Activated CD4-positive, alpha-beta T cell treated with anti-CD3 and anti-CD28 coated beads, Interleukin-2, amount 10 ng/mL, durations not matched to agents 7 days and 5 days (primary cell): ENCODE data around the gene TRPV6. TPM values are rescaled to one million over a fixed set of nuclear protein-coding genes. Genes with fewer than 3 reads are reported as not detected.

Experiments used
- CTCF ChIA-PET: fragments of 350-600 bp; sonication (Branson Sonifier 250); formaldehyde crosslinking; loops from one replicate; lab custom pipeline; 2021; ENCODE audit warnings: antibody characterized with exemption; lab: Charles Lee
- POLR2A ChIA-PET: fragments of 350-600 bp; sonication (Branson Sonifier 250); formaldehyde crosslinking; loops from one replicate; lab custom pipeline; 2021; ENCODE audit warnings: antibody characterized with exemption; lab: Charles Lee
- DNase-seq: peaks from one replicate; pipeline ENCODE4 v3.0.0-alpha.2; 2020
- H3K27ac Mint-ChIP-seq: one replicate; pipeline ENCODE4 v1.8.0; 2021; ENCODE audit warnings: mild to moderate bottlenecking, moderate library complexity, mixed read lengths
- H3K27me3 Mint-ChIP-seq: one replicate; pipeline ENCODE4 v1.8.0; 2021; ENCODE audit warnings: mixed read lengths
- H3K36me3 Mint-ChIP-seq: one replicate; pipeline ENCODE4 v1.8.0; 2021; ENCODE audit warnings: low read depth, mixed read lengths
- H3K4me1 Mint-ChIP-seq: one replicate; pipeline ENCODE4 v1.8.0; 2021; ENCODE audit warnings: mixed read lengths
- H3K4me3 Mint-ChIP-seq: one replicate; pipeline ENCODE4 v1.8.0; 2021; ENCODE audit warnings: mild to moderate bottlenecking, moderate library complexity, mixed read lengths
- H3K9me3 Mint-ChIP-seq: one replicate; pipeline ENCODE4 v1.8.0; 2021; ENCODE audit warnings: mixed read lengths
- total RNA-seq, 2 experiments: library from RNA; stranded (reverse); gene quantifications; one replicate each; pipeline ENCODE4 v1.2.3, GENCODE V29; 2021

Gene TRPV6
- total RNA-seq, 2 experiments from 2014 or later: 0.07 TPM; not detected in 1

DNA sequence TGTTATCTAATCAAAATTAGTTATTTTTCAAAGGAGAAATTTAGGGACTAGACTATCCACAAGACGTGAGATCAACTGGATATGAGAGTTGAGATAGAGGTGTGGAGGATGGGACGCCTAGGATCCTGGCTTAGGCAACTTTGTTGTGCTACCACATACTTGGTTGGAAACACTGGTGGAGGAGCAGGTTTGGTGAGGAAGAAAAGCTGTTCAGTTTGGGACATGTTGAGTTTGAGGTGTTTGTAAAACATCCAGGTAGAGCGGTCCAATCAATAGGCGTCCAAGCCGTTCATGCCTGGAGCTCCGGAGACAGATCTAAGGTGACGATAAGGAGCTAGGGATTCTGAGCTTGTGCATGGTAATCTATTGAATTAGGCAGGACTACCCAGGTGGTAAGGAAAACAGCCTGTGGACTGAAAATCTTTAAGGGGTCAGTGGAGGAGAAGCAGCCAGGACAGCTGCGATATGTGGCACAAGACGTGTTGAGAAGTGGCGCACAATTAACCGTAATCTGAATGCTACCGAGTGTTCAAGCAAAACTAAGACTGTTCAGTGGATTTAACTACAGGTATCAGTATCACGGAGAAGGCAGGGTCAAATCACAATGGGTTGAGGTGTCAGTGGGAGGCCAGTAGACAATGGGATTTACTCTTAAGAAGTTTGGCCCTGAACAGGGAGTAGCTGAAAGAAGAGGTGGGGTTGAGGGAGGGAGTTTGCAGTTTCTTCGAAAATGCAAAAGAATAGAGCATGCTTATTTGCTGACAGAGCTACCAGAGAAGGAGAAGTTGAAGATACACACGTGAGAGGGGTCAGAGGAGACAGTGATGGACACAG lies 16.1 kb upstream of the TRPV6 start:
- Mint-ChIP-seq H3K36me3 (no peaks in the 10 kb centered on the region), H3K27ac (no peak overlapping the region), H3K4me1 (no peaks in the 10 kb centered on the region), H3K27me3 (peaks cover 7% of the 10 kb centered on the region), H3K4me3 (no peak overlapping the region), H3K9me3 (no peaks in the 10 kb centered on the region)
- DNase-seq: no peak
- ChIA-PET CTCF (interaction anchor here (2.0 kb wide), 1 partner anchor 21 kb away, joined by 5 read pairs; no protein-coding TSS in a partner anchor), POLR2A (no interaction called here)

DNA sequence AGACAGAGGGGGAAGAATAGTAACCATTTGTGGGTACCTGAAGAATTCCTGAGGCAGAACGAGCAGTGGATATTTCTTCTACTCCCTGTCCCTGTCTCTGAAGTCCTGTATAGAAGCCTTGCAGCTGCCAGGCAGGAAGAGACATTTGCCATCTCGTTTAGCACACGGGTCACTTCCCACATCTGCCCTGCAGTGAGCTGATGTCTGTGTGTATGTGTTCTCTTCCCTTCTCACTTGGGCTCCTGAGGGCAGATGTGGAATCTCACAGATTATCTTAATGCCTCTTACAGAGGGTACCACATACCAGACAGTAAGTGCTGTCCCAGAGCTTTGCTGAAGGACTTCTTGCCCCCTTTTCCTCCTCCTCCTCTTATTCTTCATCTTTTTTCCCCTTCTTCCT lies 14.1 kb upstream of the TRPV6 start:
- no peaks in the 10 kb centered on the region for H3K9me3 Mint-ChIP-seq
- ChIA-PET POLR2A (no interaction called here), CTCF (interaction anchor here (0.7 to 0.8 kb wide), 2 partner anchors 26 to 503 kb away, joined by 3 read pairs; no protein-coding TSS in a partner anchor)
- H3K4me1 Mint-ChIP-seq: no peaks in the 10 kb centered on the region
- H3K4me3 Mint-ChIP-seq: no peak overlapping the region
- no peaks in the 10 kb centered on the region for H3K36me3 Mint-ChIP-seq
- H3K27ac Mint-ChIP-seq: no peak overlapping the region
- peaks cover 7% of the 10 kb centered on the region for H3K27me3 Mint-ChIP-seq
- no peak for DNase-seq

GRCh38 chr7:142898377-142899170 lies 13.0 kb upstream of the TRPV6 start:
- Mint-ChIP-seq H3K4me1 (no peaks in the 10 kb centered on the region), H3K36me3 (no peaks in the 10 kb centered on the region), H3K9me3 (no peaks in the 10 kb centered on the region), H3K27ac (no peak overlapping the region), H3K4me3 (no peak overlapping the region), H3K27me3 (peaks cover 7% of the 10 kb centered on the region)
- DNase-seq: no peak
- ChIA-PET POLR2A (no interaction called here), CTCF (interaction anchor here (0.5 to 1.0 kb wide), 2 partner anchors 18 to 39 kb away, joined by 3 read pairs; no protein-coding TSS in a partner anchor)

DNA sequence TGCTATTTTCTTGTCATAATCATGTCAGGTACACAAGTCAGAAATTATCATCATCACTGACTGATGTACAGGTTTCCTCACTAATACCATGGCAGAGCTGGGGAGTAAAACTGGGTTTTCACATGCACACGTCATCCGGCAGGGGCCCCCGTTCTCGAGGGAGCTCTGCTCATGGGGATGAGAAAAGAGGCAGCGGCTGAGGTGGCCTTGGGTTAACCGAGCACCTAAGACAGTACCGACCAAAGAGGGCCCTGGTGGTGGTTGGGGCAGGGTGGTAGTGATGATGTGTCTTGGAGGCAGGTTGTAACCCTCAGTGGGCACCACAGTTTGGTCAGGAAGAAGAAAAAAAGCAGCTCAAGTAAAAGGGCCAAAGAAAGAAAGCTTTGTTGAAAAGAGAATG lies 12.1 kb upstream of the TRPV6 start:
- POLR2A ChIA-PET: no interaction called here
- CTCF ChIA-PET: interaction anchor here (0.5 kb wide), 1 partner anchor 40 kb away, joined by 3 read pairs; no protein-coding TSS in a partner anchor

GRCh38 chr7:142896741-142897379 lies 11.3 kb upstream of the TRPV6 start:
- CTCF ChIA-PET: no interaction called here
- POLR2A ChIA-PET: no interaction called here
- no peak overlapping the region for H3K27ac Mint-ChIP-seq
- H3K36me3 Mint-ChIP-seq: no peaks in the 10 kb centered on the region
- H3K4me3 Mint-ChIP-seq: no peak overlapping the region
- peaks cover 2% of the 10 kb centered on the region for H3K4me1 Mint-ChIP-seq
- no peaks in the 10 kb centered on the region for H3K9me3 Mint-ChIP-seq
- H3K27me3 Mint-ChIP-seq: peaks cover 2% of the 10 kb centered on the region
- DNase-seq: no peak

More for the DNA sequence above, 12.1 kb upstream of the TRPV6 start:
- H3K36me3 Mint-ChIP-seq: no peaks in the 10 kb centered on the region
- no peak for DNase-seq
- H3K27ac Mint-ChIP-seq: no peak overlapping the region
- peaks cover 2% of the 10 kb centered on the region for H3K4me1 Mint-ChIP-seq
- H3K4me3 Mint-ChIP-seq: no peak overlapping the region
- H3K27me3 Mint-ChIP-seq: peaks cover 5% of the 10 kb centered on the region
- H3K9me3 Mint-ChIP-seq: no peaks in the 10 kb centered on the region

- no peaks in the 10 kb centered on the region for H3K36me3 Mint-ChIP-seq
- ChIA-PET CTCF (interaction anchor here (1.6 kb wide), 1 partner anchor 20 kb away, joined by 3 read pairs; no protein-coding TSS in a partner anchor), POLR2A (no interaction called here)
- DNase-seq: no peak
- no peaks in the 10 kb centered on the region for H3K27me3 Mint-ChIP-seq
- no peak overlapping the region for H3K27ac Mint-ChIP-seq
- no peak overlapping the region for H3K4me3 Mint-ChIP-seq
- peaks cover 2% of the 10 kb centered on the region for H3K4me1 Mint-ChIP-seq
- no peaks in the 10 kb centered on the region for H3K9me3 Mint-ChIP-seq
Observed at GRCh38 chr7:142896151-142896550, 10.6 kb upstream of the TRPV6 start.

DNA sequence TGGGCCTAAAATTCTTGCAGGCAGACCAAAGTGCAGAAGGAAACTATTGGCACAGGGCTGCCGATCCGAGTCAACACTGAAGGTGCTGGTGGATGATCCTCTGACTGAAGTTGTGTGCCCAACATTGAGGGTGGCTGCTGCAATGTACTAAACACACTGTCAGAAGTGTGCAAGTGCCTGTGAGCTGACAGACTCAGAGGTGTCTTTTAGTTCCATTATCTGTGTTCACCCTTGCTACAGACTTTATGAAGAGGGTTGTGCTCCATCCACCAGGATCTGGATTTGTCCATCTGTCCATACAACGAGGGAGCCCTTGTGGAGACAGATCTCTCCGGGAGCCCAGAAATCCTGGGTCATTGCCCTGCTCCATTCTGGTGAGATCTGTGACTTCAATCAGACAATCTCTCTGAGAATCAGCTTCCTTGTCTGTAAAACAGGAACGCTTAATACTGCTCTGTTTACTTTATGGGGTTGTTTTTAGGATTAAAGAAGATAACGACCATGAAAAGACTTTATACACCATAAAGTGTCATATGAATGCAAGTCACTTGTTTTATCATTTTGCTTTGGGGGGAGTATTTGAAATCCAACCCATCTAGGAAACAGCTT lies 9.5 kb upstream of the TRPV6 start:
- Mint-ChIP-seq H3K36me3 (no peaks in the 10 kb centered on the region), H3K27ac (no peak overlapping the region), H3K27me3 (no peaks in the 10 kb centered on the region), H3K4me1 (peaks cover 2% of the 10 kb centered on the region), H3K4me3 (no peak overlapping the region), H3K9me3 (no peaks in the 10 kb centered on the region)
- CTCF ChIA-PET: interaction anchor here (1.6 kb wide), 1 partner anchor 19 kb away, joined by 3 read pairs; no protein-coding TSS in a partner anchor
- POLR2A ChIA-PET: no interaction called here
- no peak for DNase-seq

DNA sequence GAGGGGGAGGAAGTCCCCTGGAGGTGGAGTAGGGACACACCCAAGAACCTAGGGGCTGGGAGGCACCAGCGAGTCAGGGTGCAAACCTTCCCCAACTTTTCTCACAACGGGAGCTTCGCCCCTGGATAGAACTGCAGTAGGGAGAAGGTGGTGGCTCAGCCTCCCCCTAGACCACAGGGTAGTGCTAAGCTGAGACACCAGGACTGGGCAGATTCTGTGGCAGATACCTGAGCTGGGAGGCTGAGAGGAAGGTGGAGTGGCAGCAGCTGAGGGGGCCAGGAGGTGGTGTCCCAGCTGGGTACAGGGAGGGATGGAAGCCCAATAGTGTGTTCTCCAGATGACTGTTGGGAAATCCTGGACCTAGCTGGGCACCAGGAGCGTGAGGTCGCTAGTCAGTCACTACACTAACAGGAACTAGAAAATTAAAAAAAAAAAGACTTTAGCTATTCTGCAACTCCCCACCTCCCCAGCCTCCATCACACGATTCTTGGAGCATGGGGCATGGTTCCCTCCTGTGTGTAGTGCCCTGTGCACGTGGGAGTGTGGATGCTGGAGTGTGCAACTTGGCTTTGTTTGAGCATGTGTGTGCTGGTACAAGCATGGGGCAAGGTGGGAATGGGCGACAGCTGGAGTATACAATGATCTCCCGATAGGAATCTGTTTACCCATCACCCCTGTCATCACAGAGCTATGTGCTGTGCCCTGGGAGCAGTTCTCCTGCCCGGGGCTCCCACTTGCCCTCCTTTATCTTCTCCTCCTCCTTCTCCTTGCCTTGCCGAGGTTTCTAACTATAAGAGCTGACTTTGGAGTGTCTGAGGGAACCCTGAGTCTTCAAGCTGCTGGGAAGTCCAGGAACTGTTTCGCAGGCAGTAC lies 8.8 kb upstream of the TRPV6 start:
- Mint-ChIP-seq H3K36me3 (no peaks in the 10 kb centered on the region), H3K9me3 (no peaks in the 10 kb centered on the region), H3K27me3 (no peaks in the 10 kb centered on the region), H3K4me3 (no peak overlapping the region), H3K27ac (no peak overlapping the region), H3K4me1 (peaks cover 2% of the 10 kb centered on the region)
- POLR2A ChIA-PET: no interaction called here
- CTCF ChIA-PET: interaction anchor here (0.7 to 1.6 kb wide), 2 partner anchors 13 to 18 kb away, joined by 3 to 4 read pairs; no protein-coding TSS in a partner anchor
- no peak for DNase-seq

DNA sequence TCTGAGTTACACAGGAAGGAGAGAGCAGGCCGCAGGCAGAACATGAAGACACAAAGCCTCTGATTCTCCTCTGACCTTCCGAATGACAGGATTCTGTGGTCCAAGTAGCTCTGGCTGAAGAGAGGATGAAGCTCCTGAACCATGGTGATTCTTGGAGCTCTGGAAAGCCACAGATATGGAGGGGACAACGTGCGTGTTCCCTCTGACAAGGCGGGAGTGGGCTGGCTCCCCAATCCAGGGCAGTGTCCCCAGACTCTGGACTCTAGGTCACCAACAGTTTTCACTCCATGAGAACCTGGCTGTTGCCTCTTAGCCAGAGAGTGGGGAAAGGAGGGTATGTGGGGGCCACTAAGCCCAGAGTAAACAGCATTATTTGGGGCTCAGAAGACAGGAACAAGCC lies 7.4 kb upstream of the TRPV6 start:
- Mint-ChIP-seq H3K36me3 (no peaks in the 10 kb centered on the region), H3K4me1 (peaks cover 2% of the 10 kb centered on the region), H3K27me3 (no peaks in the 10 kb centered on the region), H3K9me3 (no peaks in the 10 kb centered on the region), H3K4me3 (no peak overlapping the region), H3K27ac (no peak overlapping the region)
- ChIA-PET POLR2A (no interaction called here), CTCF (no interaction called here)
- DNase-seq: no peak

- H3K27ac Mint-ChIP-seq: no peak overlapping the region
- peaks cover 2% of the 10 kb centered on the region for H3K4me1 Mint-ChIP-seq
- no peak for DNase-seq
- POLR2A ChIA-PET: no interaction called here
- no peaks in the 10 kb centered on the region for H3K36me3 Mint-ChIP-seq
- CTCF ChIA-PET: no interaction called here
- no peaks in the 10 kb centered on the region for H3K27me3 Mint-ChIP-seq
- no peaks in the 10 kb centered on the region for H3K9me3 Mint-ChIP-seq
- H3K4me3 Mint-ChIP-seq: no peak overlapping the region
Observed at GRCh38 chr7:142891490-142892082, 6.0 kb upstream of the TRPV6 start.

DNA sequence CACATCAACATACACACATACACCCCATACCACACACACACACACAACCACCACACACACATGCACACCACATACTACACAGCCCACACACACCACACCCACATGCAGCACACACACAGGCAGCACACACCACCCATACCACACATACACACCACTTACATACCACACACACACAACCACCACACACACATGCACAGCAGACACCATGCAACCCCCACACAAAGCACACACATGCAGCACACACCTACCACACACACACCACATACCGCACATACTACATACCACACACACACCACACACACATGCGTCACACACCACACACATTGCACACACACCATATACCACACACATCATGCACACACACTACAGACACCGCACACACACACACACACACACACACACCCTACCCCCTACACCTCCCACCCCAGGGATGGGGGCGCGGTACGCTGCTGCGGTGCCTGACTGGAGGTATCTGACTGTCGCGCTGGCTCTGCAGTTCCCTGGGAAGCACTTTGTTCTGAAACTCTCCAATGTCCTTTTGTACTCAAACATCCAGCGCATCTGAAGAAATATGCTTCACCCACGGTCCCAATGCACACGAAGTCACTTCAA lies 5.4 kb upstream of the TRPV6 start:
- no peaks in the 10 kb centered on the region for H3K36me3 Mint-ChIP-seq
- CTCF ChIA-PET: no interaction called here
- no peak overlapping the region for H3K4me3 Mint-ChIP-seq
- no peak for DNase-seq
- no peak overlapping the region for H3K27ac Mint-ChIP-seq
- H3K27me3 Mint-ChIP-seq: no peaks in the 10 kb centered on the region
- no peaks in the 10 kb centered on the region for H3K9me3 Mint-ChIP-seq
- POLR2A ChIA-PET: no interaction called here
- peaks cover 2% of the 10 kb centered on the region for H3K4me1 Mint-ChIP-seq
